ENCODE results near the gene WDR81.

Gene WDR81

DNA sequence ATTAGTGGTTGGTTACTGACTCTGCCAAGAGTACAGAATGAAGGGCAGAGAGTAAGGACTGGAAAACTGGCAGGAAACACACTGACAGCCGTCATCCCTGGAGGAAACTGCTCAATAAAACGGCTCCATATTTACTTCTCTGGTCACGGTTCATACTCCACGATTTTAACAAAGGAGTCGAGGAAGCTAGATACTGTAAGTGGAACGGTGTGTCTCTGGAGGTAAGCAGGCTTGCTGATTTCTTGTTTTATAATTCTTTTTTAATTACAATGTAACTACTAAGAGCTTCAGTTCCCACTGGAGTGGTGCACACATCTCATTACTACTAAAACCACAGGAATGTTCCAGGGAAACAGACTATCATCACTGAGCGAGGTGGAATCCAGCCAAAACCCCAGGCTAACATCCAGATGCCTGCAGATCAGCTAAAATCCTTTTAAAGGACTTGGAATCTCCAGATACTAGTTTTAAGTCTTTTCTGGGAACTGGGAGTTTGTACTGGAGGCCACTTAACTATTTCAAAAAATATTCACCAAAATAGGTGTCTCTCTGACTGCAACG lies 55.1 kb downstream of the WDR81 start:
- H2AFZ ChIP-seq (ENCODE audit: low read length), result no peak overlapping the region
- H3K9ac ChIP-seq (ENCODE audit: low read depth, low read length, poor library complexity, severe bottlenecking), result no peak overlapping the region
- no peak for TF ChIP-seq EZH2phosphoT487 (IDR thresholded peaks at IDR 0.05; ENCODE audit: borderline replicate concordance)
- TF ChIP-seq, protein P1, sequence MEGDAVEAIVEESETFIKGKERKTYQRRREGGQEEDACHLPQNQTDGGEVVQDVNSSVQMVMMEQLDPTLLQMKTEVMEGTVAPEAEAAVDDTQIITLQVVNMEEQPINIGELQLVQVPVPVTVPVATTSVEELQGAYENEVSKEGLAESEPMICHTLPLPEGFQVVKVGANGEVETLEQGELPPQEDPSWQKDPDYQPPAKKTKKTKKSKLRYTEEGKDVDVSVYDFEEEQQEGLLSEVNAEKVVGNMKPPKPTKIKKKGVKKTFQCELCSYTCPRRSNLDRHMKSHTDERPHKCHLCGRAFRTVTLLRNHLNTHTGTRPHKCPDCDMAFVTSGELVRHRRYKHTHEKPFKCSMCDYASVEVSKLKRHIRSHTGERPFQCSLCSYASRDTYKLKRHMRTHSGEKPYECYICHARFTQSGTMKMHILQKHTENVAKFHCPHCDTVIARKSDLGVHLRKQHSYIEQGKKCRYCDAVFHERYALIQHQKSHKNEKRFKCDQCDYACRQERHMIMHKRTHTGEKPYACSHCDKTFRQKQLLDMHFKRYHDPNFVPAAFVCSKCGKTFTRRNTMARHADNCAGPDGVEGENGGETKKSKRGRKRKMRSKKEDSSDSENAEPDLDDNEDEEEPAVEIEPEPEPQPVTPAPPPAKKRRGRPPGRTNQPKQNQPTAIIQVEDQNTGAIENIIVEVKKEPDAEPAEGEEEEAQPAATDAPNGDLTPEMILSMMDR (conservative IDR thresholded peaks at IDR 0.05; ENCODE audit: low read length), result no peak
- no peaks in the 10 kb centered on the region for H3K9me3 ChIP-seq (ENCODE audit: insufficient read depth, low read depth, low read length)
- H3K9me2 ChIP-seq (replicated peaks; ENCODE audit: low read depth, low read length), result no peaks in the 10 kb centered on the region
- H4K20me1 ChIP-seq (ENCODE audit: insufficient read depth, low read length, poor library complexity, severe bottlenecking), result no peaks in the 10 kb centered on the region
- H3K27me3 ChIP-seq (ENCODE audit: insufficient read depth, low read length, poor library complexity, severe bottlenecking), result no peaks in the 10 kb centered on the region
- no peaks in the 10 kb centered on the region for H3K4me1 ChIP-seq (ENCODE audit: insufficient read depth, low read length, poor library complexity, severe bottlenecking)
- no peaks in the 10 kb centered on the region for H3F3A ChIP-seq (ENCODE audit: low read depth)
- H3K36me3 ChIP-seq (ENCODE audit: insufficient read depth, low read length), result peaks cover 65% of the 10 kb centered on the region; the same call in 1 of the 2 replicates
- no peak overlapping the region for H3K4me3 ChIP-seq (ENCODE audit: low read length, poor library complexity, severe bottlenecking)
- H3K4me2 ChIP-seq (ENCODE audit: low read depth, low read length, poor library complexity, severe bottlenecking), result no peak overlapping the region
- H3K79me2 ChIP-seq (ENCODE audit: insufficient read depth, low read length), result no peaks in the 10 kb centered on the region

DNA sequence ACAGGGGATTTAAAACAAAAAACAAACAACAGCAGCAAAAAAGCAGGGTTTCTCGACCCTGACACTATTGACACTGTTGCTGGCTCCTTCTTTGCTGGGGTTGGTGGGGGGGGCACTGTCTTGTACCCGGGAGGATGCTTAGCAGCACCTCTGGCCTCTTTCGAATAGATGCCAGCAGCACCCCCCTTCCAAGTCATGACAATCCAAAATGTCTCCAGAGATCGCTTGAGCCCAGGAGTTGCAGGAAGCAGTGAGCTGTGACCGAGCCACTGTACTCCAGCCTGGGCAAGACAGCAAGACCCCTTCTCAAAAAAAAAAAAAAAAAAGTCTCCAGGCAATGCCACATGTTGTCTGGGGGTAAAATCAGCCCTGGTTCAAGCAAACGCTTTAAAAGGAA lies 57.7 kb downstream of the WDR81 start:
- Histone ChIP-seq H3K9me3 (ENCODE audit: insufficient read depth, low read depth, low read length) (no peaks in the 10 kb centered on the region), H3K27me3 (ENCODE audit: insufficient read depth, low read length, poor library complexity, severe bottlenecking) (no peaks in the 10 kb centered on the region), H2AFZ (ENCODE audit: low read length) (no peak overlapping the region), H4K20me1 (ENCODE audit: insufficient read depth, low read length, poor library complexity, severe bottlenecking) (no peaks in the 10 kb centered on the region), H3K79me2 (ENCODE audit: insufficient read depth, low read length) (no peaks in the 10 kb centered on the region), H3K4me1 (ENCODE audit: insufficient read depth, low read length, poor library complexity, severe bottlenecking) (no peaks in the 10 kb centered on the region), H3K4me3 (ENCODE audit: low read length, poor library complexity, severe bottlenecking) (no peak overlapping the region), H3K9me2 (replicated peaks; ENCODE audit: low read depth, low read length) (no peaks in the 10 kb centered on the region), H3F3A (ENCODE audit: low read depth) (no peaks in the 10 kb centered on the region), H3K4me2 (ENCODE audit: low read depth, low read length, poor library complexity, severe bottlenecking) (no peak overlapping the region), H3K9ac (ENCODE audit: low read depth, low read length, poor library complexity, severe bottlenecking) (no peak overlapping the region), H3K36me3 (ENCODE audit: insufficient read depth, low read length) (peaks cover 80% of the 10 kb centered on the region; the same call in 1 of the 2 replicates)
- TF ChIP-seq EZH2phosphoT487 (IDR thresholded peaks at IDR 0.05; ENCODE audit: borderline replicate concordance), result no peak
- TF ChIP-seq, protein P1 (conservative IDR thresholded peaks at IDR 0.05; ENCODE audit: low read length), result no peak

DNA sequence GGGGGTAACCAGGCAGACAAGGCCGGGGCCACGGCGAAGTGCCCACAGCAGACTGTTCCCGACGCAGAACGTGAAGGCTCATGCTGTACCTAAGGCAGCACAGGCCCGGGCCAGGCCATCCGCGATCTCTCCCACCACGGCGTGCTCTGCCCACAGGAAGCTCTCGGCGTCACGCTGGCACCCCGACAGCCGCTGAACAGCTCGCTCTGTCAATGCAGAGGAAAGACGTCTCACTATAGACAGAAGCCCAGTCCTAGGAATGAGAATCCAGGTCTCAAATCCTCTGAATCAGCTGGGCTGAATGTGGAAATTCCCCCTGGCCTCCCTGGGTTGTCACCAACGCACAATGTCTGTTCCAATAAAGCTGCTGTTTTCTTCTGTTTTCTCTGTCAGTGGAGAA lies 58.8 kb downstream of the WDR81 start:
- Histone ChIP-seq H3F3A (ENCODE audit: low read depth) (no peaks in the 10 kb centered on the region), H3K4me1 (ENCODE audit: insufficient read depth, low read length, poor library complexity, severe bottlenecking) (no peaks in the 10 kb centered on the region), H3K36me3 (ENCODE audit: insufficient read depth, low read length) (peaks cover 79% of the 10 kb centered on the region; the same call in 1 of the 2 replicates), H3K9me2 (replicated peaks; ENCODE audit: low read depth, low read length) (no peaks in the 10 kb centered on the region), H3K9me3 (ENCODE audit: insufficient read depth, low read depth, low read length) (no peaks in the 10 kb centered on the region), H3K9ac (ENCODE audit: low read depth, low read length, poor library complexity, severe bottlenecking) (no peak overlapping the region), H3K4me2 (ENCODE audit: low read depth, low read length, poor library complexity, severe bottlenecking) (no peak overlapping the region), H3K79me2 (ENCODE audit: insufficient read depth, low read length) (no peaks in the 10 kb centered on the region), H4K20me1 (ENCODE audit: insufficient read depth, low read length, poor library complexity, severe bottlenecking) (no peaks in the 10 kb centered on the region), H3K27me3 (ENCODE audit: insufficient read depth, low read length, poor library complexity, severe bottlenecking) (no peaks in the 10 kb centered on the region), H3K4me3 (ENCODE audit: low read length, poor library complexity, severe bottlenecking) (no peak overlapping the region), H2AFZ (ENCODE audit: low read length) (no peak overlapping the region)
- TF ChIP-seq, protein P1 (conservative IDR thresholded peaks at IDR 0.05; ENCODE audit: low read length), result no peak
- no peak for TF ChIP-seq EZH2phosphoT487 (IDR thresholded peaks at IDR 0.05; ENCODE audit: borderline replicate concordance)
